Spleen (tissue), 11 donors: ENCODE measurements around the gene DUOXA2. TPM values are rescaled to one million over a fixed set of nuclear protein-coding genes. Genes with fewer than 3 reads are reported as not detected.
A peak's percentile ranks its signal among the peaks of the same experiment; 100 is the strongest.

Source experiments
- DNase-seq: peaks from one replicate; pipeline ENCODE4 v3.0.0-alpha.2; 2020
- H3K27ac ChIP-seq, 8 donors: fragments of 200-600 bp; sonication (generic) in 7 of 8; 1 replicate in 4 of 8; 2 replicates in 4 of 8; pipeline versions ENCODE4 v1.5.0 to v1.8.0; 2016 to 2021; ENCODE audit warnings: inconsistent platforms in 4 of 8, mild to moderate bottlenecking in 4 of 8, moderate library complexity in 1 of 8
- H3K27me3 ChIP-seq, 7 donors: fragments of 200-600 bp; sonication (generic) in 6 of 7; replicated peaks in 1 of 7; 1 replicate in 4 of 7; 2 replicates in 3 of 7; pipeline versions ENCODE4 v1.5.0 to v1.8.0; 2016 to 2021; ENCODE audit warnings: inconsistent platforms in 3 of 7, mild to moderate bottlenecking in 1 of 7
- H3K36me3 ChIP-seq, 6 donors: fragments of 200-600 bp; sonication (generic) in 5 of 6; 1 replicate in 4 of 6; 2 replicates in 2 of 6; pipeline versions ENCODE4 v1.5.0 to v1.8.0; 2016 to 2021; ENCODE audit warnings: inconsistent platforms in 2 of 6
- H3K4me1 ChIP-seq, 6 donors: fragments of 200-600 bp; sonication (generic) in 5 of 6; 1 replicate in 3 of 6; 2 replicates in 3 of 6; pipeline versions ENCODE4 v1.5.0 to v1.8.0; 2016 to 2021; ENCODE audit warnings: inconsistent platforms in 3 of 6
- H3K4me3 ChIP-seq, 8 donors: fragments of 200-600 bp; sonication (generic) in 7 of 8; 1 replicate in 4 of 8; 2 replicates in 4 of 8; pipeline versions ENCODE4 v1.5.0 to v1.8.0; 2016 to 2021; ENCODE audit warnings: inconsistent platforms in 4 of 8, mild to moderate bottlenecking in 4 of 8, moderate library complexity in 2 of 8
- H3K9me3 ChIP-seq, 8 donors: fragments of 200-600 bp; sonication (generic) in 7 of 8; 1 replicate in 4 of 8; 2 replicates in 4 of 8; pipeline versions ENCODE4 v1.5.0 to v1.8.0; 2016 to 2021; ENCODE audit warnings: inconsistent platforms in 4 of 8
- POLR2A ChIP-seq, 3 donors: fragments of 450-650 bp; IDR thresholded peaks; one replicate each; pipeline ENCODE4 v1.5.1; 2017; ENCODE audit warnings: antibody characterized with exemption in 3 of 3, mild to moderate bottlenecking in 1 of 3
- POLR2AphosphoS5 ChIP-seq, 3 donors: sonication (generic); formaldehyde crosslinking; IDR thresholded peaks; one replicate each; pipeline ENCODE4 v1.5.1; 2017; ENCODE audit warnings: antibody characterized with exemption in 3 of 3
- WGBS, 5 donors: extraction: QIAGEN DNeasy Blood & Tissue Kit in 3 of 5; methylation state at CpG; one replicate each; pipeline versions ENCODE4 v1.1.5 to v1.1.7; 2013 to 2018; 5-methylcytosine and 5-hydroxymethylcytosine counted together
- intact Hi-C: fragments of 100-400 bp; cut with DNase I; formaldehyde crosslinking; loops from one replicate; pipeline ENCODE4 v1.15.0; 2023; ENCODE audit warnings: low total_unique reads
- polyA plus RNA-seq, 3 donors: library from polyadenylated mRNA; stranded (reverse); fragments of 200-250 nt; gene quantifications; one replicate each; pipeline ENCODE4 v1.2.1, GENCODE V29; 2013
- total RNA-seq, 7 donors: library from RNA; depleted of rRNA in 3 of 7; stranded (reverse); fragments of >200 nt in 3 of 7; fragmentation: NEBNext Ultra II Directional in 4 of 7; extraction: Animal tissue kit (Norgen Biotek cat#: 25700) in 4 of 7; gene quantifications; one replicate each; pipeline versions ENCODE4 v1.1.0 to v1.2.1, GENCODE V29; 2016 to 2021
- TF ChIP-seq, protein P1 (sequence below), 11 experiments: fragments of 200-600 bp in 7 of 11; fragments of 450-650 bp in 4 of 11; sonication (generic) in 4 of 11; IDR thresholded peaks in 8 of 11; conservative IDR thresholded peaks in 3 of 11; 1 replicate in 7 of 11; 2 replicates in 4 of 11; pipeline versions ENCODE4 v1.4.0 to v1.8.0; 2016 to 2021; ENCODE audit warnings: antibody characterized with exemption in 11 of 11, inconsistent platforms in 4 of 11, mild to moderate bottlenecking in 1 of 11
- donor health status: healthy with polysubstance abuse.
- donor health status: DM: no; HTN: no; CAD: no; lungs with moderate emphysema.
- donor health status: DM: no; HTN: no; CAD: no.
- donor health status: Bipolar disorder and iron deficiency.
- donor health status: healthy.
- donor health status: DM: no; HTN: no; CAD: no.
- donor health status: DM: yes; HTN: yes; CAD: no.

Gene DUOXA2
- total and polyA plus RNA-seq, 10 donors = 0.06 TPM; not detected in 9

DNA sequence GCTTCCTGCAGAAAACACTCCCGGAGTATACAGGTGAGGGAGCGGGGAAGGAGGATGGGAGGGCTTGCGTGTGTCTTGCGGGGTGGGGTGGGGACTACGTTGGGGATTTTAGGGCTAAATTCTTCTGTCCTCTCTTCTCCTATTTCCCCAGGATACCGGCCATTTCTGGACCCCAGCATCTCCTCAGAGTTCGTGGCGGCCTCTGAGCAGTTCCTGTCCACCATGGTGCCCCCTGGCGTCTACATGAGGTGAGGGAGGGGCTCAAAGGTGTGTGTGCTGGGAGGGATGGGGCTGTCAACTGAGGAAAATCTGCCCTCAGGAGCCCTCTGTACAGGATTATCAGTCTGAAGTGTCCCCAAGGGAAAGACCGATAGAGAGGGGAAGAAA lies 22.2 kb downstream of the DUOXA2 start:
- no peaks in the 10 kb centered on the region for H3K36me3 ChIP-seq
- H3K27ac ChIP-seq = no peak overlapping the region
- 16 to 30% (median 20%) methylated on average over 10 of the region's 10 CpGs for WGBS, 5 donors
- H3K27me3 ChIP-seq = peaks cover 0 to 59% (median 27%) of the 10 kb centered on the region in 7 donors
- H3K9me3 ChIP-seq = no peaks in the 10 kb centered on the region
- intact Hi-C loops = no loop called here
- peak overlapping the region in 1 of 8 donors; percentile 17 for H3K4me3 ChIP-seq
- peak; percentile 36 for DNase-seq
- TF ChIP-seq POLR2AphosphoS5 (IDR thresholded peaks at IDR 0.05) (no peak), POLR2A (IDR thresholded peaks at IDR 0.05) (no peak)
- TF ChIP-seq, protein P1, sequence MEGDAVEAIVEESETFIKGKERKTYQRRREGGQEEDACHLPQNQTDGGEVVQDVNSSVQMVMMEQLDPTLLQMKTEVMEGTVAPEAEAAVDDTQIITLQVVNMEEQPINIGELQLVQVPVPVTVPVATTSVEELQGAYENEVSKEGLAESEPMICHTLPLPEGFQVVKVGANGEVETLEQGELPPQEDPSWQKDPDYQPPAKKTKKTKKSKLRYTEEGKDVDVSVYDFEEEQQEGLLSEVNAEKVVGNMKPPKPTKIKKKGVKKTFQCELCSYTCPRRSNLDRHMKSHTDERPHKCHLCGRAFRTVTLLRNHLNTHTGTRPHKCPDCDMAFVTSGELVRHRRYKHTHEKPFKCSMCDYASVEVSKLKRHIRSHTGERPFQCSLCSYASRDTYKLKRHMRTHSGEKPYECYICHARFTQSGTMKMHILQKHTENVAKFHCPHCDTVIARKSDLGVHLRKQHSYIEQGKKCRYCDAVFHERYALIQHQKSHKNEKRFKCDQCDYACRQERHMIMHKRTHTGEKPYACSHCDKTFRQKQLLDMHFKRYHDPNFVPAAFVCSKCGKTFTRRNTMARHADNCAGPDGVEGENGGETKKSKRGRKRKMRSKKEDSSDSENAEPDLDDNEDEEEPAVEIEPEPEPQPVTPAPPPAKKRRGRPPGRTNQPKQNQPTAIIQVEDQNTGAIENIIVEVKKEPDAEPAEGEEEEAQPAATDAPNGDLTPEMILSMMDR (IDR thresholded peaks at IDR 0.05 in 8 of 11, conservative IDR thresholded peaks at IDR 0.05 in 3 of 11) = no peak
- H3K4me1 ChIP-seq = peaks cover 0 to 17% (median 7%) of the 10 kb centered on the region in 6 donors

DNA sequence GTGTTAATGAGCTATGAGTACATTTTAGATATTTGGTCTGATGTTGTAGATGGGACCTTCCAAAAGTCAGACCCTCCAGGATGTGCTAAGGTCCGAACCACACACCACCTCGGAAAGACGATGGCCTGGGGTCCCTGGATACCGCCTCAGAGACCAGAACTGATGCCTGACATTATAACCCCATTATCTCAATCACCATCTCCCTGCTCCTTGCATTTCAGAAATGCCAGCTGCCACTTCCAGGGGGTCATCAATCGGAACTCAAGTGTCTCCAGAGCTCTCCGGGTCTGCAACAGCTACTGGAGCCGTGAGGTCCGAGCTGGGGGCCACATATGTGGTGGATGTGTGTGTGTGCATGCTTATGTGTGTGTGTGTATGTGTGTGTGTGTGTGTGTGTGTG lies 23.6 kb downstream of the DUOXA2 start:
- no peaks in the 10 kb centered on the region for H3K36me3 ChIP-seq
- no peak overlapping the region for H3K4me3 ChIP-seq
- TF ChIP-seq POLR2A (IDR thresholded peaks at IDR 0.05) (no peak), POLR2AphosphoS5 (IDR thresholded peaks at IDR 0.05) (no peak)
- TF ChIP-seq, protein P1 (IDR thresholded peaks at IDR 0.05 in 8 of 11, conservative IDR thresholded peaks at IDR 0.05 in 3 of 11) = no peak
- DNase-seq = no peak
- no peak overlapping the region for H3K27ac ChIP-seq
- intact Hi-C loops = no loop called here
- H3K4me1 ChIP-seq = peaks cover 0 to 17% (median 7%) of the 10 kb centered on the region in 6 donors
- peaks cover 0 to 58% (median 27%) of the 10 kb centered on the region in 7 donors for H3K27me3 ChIP-seq
- 71 to 87% (median 85%) methylated on average over 8 of the region's 8 CpGs for WGBS, 5 donors
- no peaks in the 10 kb centered on the region for H3K9me3 ChIP-seq

GRCh38 chr15:45138814-45139765 lies 25.0 kb downstream of the DUOXA2 start:
- Histone ChIP-seq H3K9me3 (no peaks in the 10 kb centered on the region), H3K4me3 (no peak overlapping the region), H3K4me1 (peaks cover 0 to 17% (median 7%) of the 10 kb centered on the region in 6 donors), H3K27me3 (peaks cover 0 to 50% (median 22%) of the 10 kb centered on the region in 7 donors), H3K27ac (no peak overlapping the region), H3K36me3 (no peaks in the 10 kb centered on the region)
- WGBS, 5 donors = 76 to 89% (median 82%) methylated on average over 9 to 12 of the region's 12 CpGs
- no peak for TF ChIP-seq POLR2A (IDR thresholded peaks at IDR 0.05)
- TF ChIP-seq, protein P1 (IDR thresholded peaks at IDR 0.05 in 8 of 11, conservative IDR thresholded peaks at IDR 0.05 in 3 of 11) = no peak
- no peak for TF ChIP-seq POLR2AphosphoS5 (IDR thresholded peaks at IDR 0.05)
- intact Hi-C loops = no loop called here
- DNase-seq = peak; percentile 68

GRCh38 chr15:45139770-45140169 lies 25.6 kb downstream of the DUOXA2 start:
- intact Hi-C loops = no loop called here
- Histone ChIP-seq H3K27ac (no peak overlapping the region), H3K4me1 (peaks cover 0 to 15% (median 6%) of the 10 kb centered on the region in 6 donors), H3K4me3 (no peak overlapping the region), H3K9me3 (no peaks in the 10 kb centered on the region), H3K27me3 (peaks cover 0 to 44% (median 15%) of the 10 kb centered on the region in 7 donors), H3K36me3 (no peaks in the 10 kb centered on the region)
- DNase-seq = peak; percentile 42
- WGBS, 5 donors = 84 to 95% (median 91%) methylated on average over 6 of the region's 6 CpGs
- no peak for TF ChIP-seq POLR2AphosphoS5 (IDR thresholded peaks at IDR 0.05)
